Karpas-422 (cell line): ENCODE measurements around the gene PRG3. TPM values are rescaled to one million over a fixed set of nuclear protein-coding genes. Genes with fewer than 3 reads are reported as not detected.

Source experiments
- DNase-seq: peaks from one replicate; pipeline ENCODE4 v3.0.0-alpha.2; 2015
- H2AFZ ChIP-seq: fragments of 200-600 bp; sonication (generic); 2 replicates; pipeline ENCODE4 v1.6.1; 2014; ENCODE audit warnings: antibody characterized with exemption, low read length, mixed read lengths
- H3K27ac ChIP-seq: fragments of 200-600 bp; sonication (generic); 2 replicates; pipeline ENCODE4 v1.5.1; 2014; ENCODE audit warnings: mild to moderate bottlenecking, low read length, moderate library complexity
- H3K27me3 ChIP-seq: fragments of 200-600 bp; sonication (generic); 2 replicates; pipeline ENCODE4 v1.6.1; 2014; ENCODE audit warnings: low read length, mixed read lengths
- H3K36me3 ChIP-seq: fragments of 200-600 bp; sonication (generic); 2 replicates; pipeline ENCODE4 v1.6.1; 2014; ENCODE audit warnings: low read length, mixed read lengths; ENCODE audit not compliant: insufficient read depth
- H3K4me1 ChIP-seq: fragments of 200-600 bp; sonication (generic); 2 replicates; pipeline ENCODE4 v1.6.1; 2014; ENCODE audit warnings: mild to moderate bottlenecking, low read length, mixed read lengths
- H3K4me2 ChIP-seq: fragments of 200-600 bp; sonication (generic); 2 replicates; pipeline ENCODE4 v1.6.1; 2014; ENCODE audit warnings: low read length, low read depth, mild to moderate bottlenecking; ENCODE audit not compliant: poor library complexity, severe bottlenecking
- H3K4me3 ChIP-seq: fragments of 200-600 bp; sonication (generic); 2 replicates; pipeline ENCODE4 v1.5.1; 2014; ENCODE audit warnings: mild to moderate bottlenecking, antibody characterized with exemption, low read length, mixed read lengths
- H3K79me2 ChIP-seq: fragments of 200-600 bp; sonication (generic); 2 replicates; pipeline ENCODE4 v1.6.1; 2014; ENCODE audit warnings: mild to moderate bottlenecking, low read length, mixed read lengths
- H3K9ac ChIP-seq: fragments of 200-600 bp; sonication (generic); 2 replicates; pipeline ENCODE4 v1.6.0; 2014; ENCODE audit warnings: low read length
- H3K9me2 ChIP-seq: fragments of 200-600 bp; sonication (generic), shearing (Covaris generic); replicated peaks from 2 replicates; pipeline ENCODE4 v1.6.0; 2014; ENCODE audit warnings: mild to moderate bottlenecking, low read length, moderate library complexity; ENCODE audit not compliant: insufficient read depth
- H3K9me3 ChIP-seq: fragments of 300-700, 200-600 bp; sonication (generic); 2 replicates; pipeline ENCODE4 v1.6.1; 2014; ENCODE audit warnings: low read length, mixed read lengths
- H4K20me1 ChIP-seq: fragments of 200-600 bp; sonication (generic); 2 replicates; pipeline ENCODE4 v1.6.1; 2014; ENCODE audit warnings: mild to moderate bottlenecking, antibody characterized with exemption, low read length, low read depth; ENCODE audit not compliant: insufficient read depth
- total RNA-seq: library from RNA; depleted of rRNA; stranded (reverse); fragments of >200 nt; shearing (Covaris generic); gene quantifications from 2 replicates; pipeline ENCODE4 v1.2.3, GENCODE V29; 2014; ENCODE audit warnings: low replicate concordance

Gene PRG3
- total RNA-seq, 1 experiment from 2014 or later = not detected

DNA sequence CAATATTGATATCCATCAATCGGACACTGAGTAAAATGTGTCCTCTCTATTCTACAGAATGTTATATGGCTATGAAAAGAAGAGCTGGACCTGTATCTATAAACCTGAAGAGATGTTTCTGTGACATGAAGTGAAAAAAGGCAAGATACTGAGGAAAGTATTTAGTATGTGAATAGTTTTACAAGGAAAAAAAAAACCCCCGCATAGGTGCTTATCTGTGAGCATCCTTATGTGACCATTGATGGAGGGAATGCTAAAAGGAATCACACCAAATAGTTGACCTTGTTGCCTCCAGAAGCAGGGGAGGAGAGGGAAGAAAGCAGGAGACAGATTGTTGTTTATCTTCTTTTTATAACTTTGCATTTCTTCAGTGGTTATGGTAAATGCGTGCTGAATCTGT, 10.2 kb upstream of the PRG3 start:
- Histone ChIP-seq H3K9me3 (no peaks in the 10 kb centered on the region), H3K9ac (no peak overlapping the region), H3K79me2 (no peaks in the 10 kb centered on the region), H3K27ac (no peak overlapping the region), H3K4me3 (no peak overlapping the region), H2AFZ (no peak overlapping the region), H3K9me2 (no peaks in the 10 kb centered on the region), H3K4me1 (no peaks in the 10 kb centered on the region), H3K4me2 (no peak overlapping the region), H4K20me1 (no peaks in the 10 kb centered on the region), H3K27me3 (no peaks in the 10 kb centered on the region), H3K36me3 (no peaks in the 10 kb centered on the region)
- no peak for DNase-seq

GRCh38 chr11:57390535-57390934, 9.6 kb upstream of the PRG3 start, which contains the start of gene PRG2:
PRG2 (minus strand) TSS chr11:57390650; CDS start chr11:57389944, 706 bp downstream.
- no peaks in the 10 kb centered on the region for H3K36me3 ChIP-seq
- no peaks in the 10 kb centered on the region for H3K27me3 ChIP-seq
- no peak within 1 kb of the TSS for H2AFZ ChIP-seq
- H3K9ac ChIP-seq = no peak within 1 kb of the TSS
- no peak for DNase-seq
- H3K4me3 ChIP-seq = no peak within 1 kb of the TSS
- no peaks in the 10 kb centered on the region for H3K79me2 ChIP-seq
- no peaks in the 10 kb centered on the region for H4K20me1 ChIP-seq
- no peak within 1 kb of the TSS for H3K4me2 ChIP-seq
- no peaks in the 10 kb centered on the region for H3K4me1 ChIP-seq
- H3K9me2 ChIP-seq = no peaks in the 10 kb centered on the region
- H3K9me3 ChIP-seq = no peaks in the 10 kb centered on the region
- no peak within 1 kb of the TSS for H3K27ac ChIP-seq

DNA sequence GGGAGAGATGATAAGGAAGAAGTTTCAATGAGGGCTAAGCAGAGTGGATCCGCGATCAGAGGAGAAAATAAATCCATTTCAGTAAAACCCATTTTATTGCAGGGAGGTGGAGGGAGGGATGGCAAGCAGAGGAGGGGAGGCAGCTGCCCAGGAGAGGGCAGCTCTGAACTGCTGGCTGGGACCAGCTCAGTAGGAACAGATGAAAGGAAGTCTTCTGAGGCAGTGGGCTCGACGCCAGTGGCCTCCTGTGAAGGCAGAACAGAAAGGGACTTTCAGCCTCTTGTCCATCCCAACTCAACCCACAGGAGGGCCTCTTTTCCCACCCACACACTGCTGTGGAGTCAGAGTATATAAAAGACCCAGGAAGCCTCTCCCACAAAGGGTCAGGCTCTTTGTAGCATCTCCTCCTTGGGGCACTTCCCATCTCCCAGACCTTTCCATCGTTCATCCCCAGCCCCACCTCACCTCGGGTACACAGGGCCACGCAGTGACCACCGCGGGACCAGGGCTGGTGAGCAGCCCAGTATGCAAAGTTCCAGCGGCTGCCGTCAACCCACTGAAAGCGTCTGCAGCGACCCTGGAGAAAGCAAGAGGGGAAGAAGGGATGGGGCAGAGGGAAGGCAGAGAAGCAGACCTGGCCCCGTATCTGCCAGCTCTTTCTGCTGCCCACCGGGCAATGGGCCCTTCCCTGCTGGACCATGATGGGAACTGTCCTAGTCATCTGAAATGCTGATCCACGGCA, 6.5 kb upstream of the PRG3 start:
- H3K27ac ChIP-seq = no peak overlapping the region
- H3K27me3 ChIP-seq = no peaks in the 10 kb centered on the region
- H2AFZ ChIP-seq = no peak overlapping the region
- no peaks in the 10 kb centered on the region for H4K20me1 ChIP-seq
- H3K36me3 ChIP-seq = no peaks in the 10 kb centered on the region
- H3K4me2 ChIP-seq = no peak overlapping the region
- no peaks in the 10 kb centered on the region for H3K9me2 ChIP-seq
- H3K4me1 ChIP-seq = no peaks in the 10 kb centered on the region
- H3K4me3 ChIP-seq = no peak overlapping the region
- no peak overlapping the region for H3K9ac ChIP-seq
- H3K9me3 ChIP-seq = no peaks in the 10 kb centered on the region
- no peaks in the 10 kb centered on the region for H3K79me2 ChIP-seq
- DNase-seq = no peak

DNA sequence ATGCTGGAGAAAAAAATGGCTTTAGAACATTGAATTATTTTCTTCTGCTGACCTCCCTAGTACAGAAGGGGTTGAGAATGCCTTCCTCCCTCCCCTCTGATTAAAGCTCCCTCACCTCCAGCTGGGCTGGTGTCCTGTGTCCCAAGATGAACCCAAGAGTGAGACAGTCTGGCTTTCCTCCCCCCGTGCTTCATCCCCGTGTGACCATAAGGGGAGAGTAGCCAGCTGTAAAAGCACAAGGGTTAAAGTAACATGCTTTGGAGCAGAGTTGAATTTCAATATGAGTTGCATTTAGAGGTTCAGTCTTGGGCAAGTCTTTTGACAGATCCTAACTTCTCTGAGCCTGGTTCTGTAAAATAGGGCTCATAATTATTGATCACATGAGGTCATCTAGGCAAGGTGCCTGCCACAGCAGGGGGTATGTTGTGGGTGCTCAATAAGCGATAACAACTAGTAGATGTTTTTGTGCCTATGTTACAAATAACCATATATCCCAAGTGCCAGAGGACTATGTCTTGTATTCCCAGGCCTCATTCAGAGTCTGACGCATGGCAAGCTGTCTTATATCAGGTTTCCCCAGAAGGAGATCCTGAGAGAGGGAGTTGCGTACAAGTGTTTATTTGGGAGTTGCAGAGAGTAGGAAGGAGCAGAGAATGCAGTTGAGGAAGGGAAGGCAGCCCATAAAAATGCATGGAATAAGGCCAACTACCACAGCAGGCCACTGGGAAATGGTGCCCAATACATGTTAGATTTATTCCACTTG, 5.4 kb upstream of the PRG3 start:
- Histone ChIP-seq H2AFZ (no peak overlapping the region), H3K4me3 (no peak overlapping the region), H3K4me2 (no peak overlapping the region)

DNA sequence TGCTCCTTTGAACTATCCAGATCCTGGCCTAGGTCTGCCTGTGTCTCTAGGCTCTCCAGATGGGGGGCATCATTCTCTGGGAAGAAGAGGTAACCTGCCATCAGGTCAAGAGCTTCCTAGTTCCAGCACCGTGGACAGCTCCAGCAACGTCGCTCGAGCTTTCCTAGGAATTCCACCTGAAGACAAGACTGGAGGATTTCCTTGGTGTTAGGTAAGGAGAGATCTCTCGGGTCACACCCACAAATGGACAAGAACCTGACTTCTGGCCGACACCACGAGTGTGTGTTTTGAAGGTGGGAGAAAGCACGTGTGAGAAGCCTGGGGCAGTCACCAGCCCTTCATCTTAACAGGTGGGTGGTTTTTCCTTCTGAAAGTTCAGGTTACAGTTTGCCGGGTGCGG, 1.2 kb downstream of the PRG3 start:
- no peak for DNase-seq
- Histone ChIP-seq H3K27me3 (no peaks in the 10 kb centered on the region), H3K36me3 (no peaks in the 10 kb centered on the region), H3K4me2 (no peak overlapping the region), H3K9ac (no peak overlapping the region), H3K4me1 (no peaks in the 10 kb centered on the region), H3K4me3 (no peak overlapping the region), H3K9me3 (no peaks in the 10 kb centered on the region), H4K20me1 (no peaks in the 10 kb centered on the region), H3K79me2 (no peaks in the 10 kb centered on the region), H3K27ac (no peak overlapping the region), H2AFZ (no peak overlapping the region), H3K9me2 (no peaks in the 10 kb centered on the region)

More for the DNA sequence above, 5.4 kb upstream of the PRG3 start:
- no peaks in the 10 kb centered on the region for H3K36me3 ChIP-seq
- no peak overlapping the region for H3K9ac ChIP-seq
- H3K27me3 ChIP-seq = no peaks in the 10 kb centered on the region
- no peaks in the 10 kb centered on the region for H3K79me2 ChIP-seq
- DNase-seq = no peak
- H3K9me3 ChIP-seq = no peaks in the 10 kb centered on the region
- no peak overlapping the region for H3K27ac ChIP-seq
- no peaks in the 10 kb centered on the region for H4K20me1 ChIP-seq
- no peaks in the 10 kb centered on the region for H3K4me1 ChIP-seq
- no peaks in the 10 kb centered on the region for H3K9me2 ChIP-seq

DNA sequence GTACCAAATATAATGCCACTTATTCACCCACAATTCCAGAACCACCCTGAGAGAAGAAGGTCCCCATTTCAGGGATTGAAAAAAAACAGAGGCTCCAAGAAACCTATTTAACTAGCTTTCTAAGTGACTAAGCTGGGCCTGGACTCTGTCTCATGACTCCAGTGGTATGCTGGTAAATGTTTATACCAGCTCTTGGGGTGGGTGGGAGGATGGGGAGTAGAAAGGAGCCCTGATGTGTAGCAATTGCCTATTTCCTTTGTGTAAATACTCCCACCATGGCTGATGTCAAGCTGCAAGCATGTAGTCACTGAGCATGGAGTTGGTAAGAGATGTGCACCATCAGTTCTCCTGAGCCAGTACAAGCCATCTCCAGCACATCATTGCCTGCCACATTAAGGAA, 2.8 kb downstream of the PRG3 start:
- DNase-seq = no peak
- no peaks in the 10 kb centered on the region for H3K9me2 ChIP-seq
- H3K4me1 ChIP-seq = no peaks in the 10 kb centered on the region
- no peak overlapping the region for H2AFZ ChIP-seq
- H3K27ac ChIP-seq = no peak overlapping the region
- no peaks in the 10 kb centered on the region for H3K27me3 ChIP-seq
- H3K79me2 ChIP-seq = no peaks in the 10 kb centered on the region
- no peak overlapping the region for H3K9ac ChIP-seq
- H3K4me3 ChIP-seq = no peak overlapping the region
- H4K20me1 ChIP-seq = no peaks in the 10 kb centered on the region
- H3K9me3 ChIP-seq = no peaks in the 10 kb centered on the region
- H3K36me3 ChIP-seq = no peaks in the 10 kb centered on the region
- H3K4me2 ChIP-seq = no peak overlapping the region

DNA sequence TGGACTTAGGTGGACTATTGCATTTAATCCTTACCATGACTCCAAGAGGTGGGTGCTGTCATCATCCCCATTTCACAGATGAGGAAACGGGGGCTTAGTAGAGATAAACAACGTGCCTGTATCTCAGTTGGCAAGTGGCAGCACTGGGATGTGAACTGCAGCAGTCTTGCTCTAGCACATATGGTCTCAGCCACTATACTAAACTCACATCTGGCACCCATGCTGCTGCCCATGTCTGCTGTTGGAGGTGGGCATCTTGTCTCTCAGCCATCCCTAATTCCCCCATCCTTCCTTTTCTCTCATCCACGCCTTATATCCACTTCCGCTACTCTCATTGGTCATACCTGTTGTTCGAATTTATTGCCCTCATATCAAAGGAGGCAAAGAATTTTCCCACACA, 3.8 kb downstream of the PRG3 start:
- no peak for DNase-seq
- H4K20me1 ChIP-seq = no peaks in the 10 kb centered on the region

More for the DNA sequence above, 3.8 kb downstream of the PRG3 start:
- Histone ChIP-seq H3K36me3 (no peaks in the 10 kb centered on the region), H3K27me3 (no peaks in the 10 kb centered on the region), H3K4me2 (no peak overlapping the region), H3K79me2 (no peaks in the 10 kb centered on the region), H3K9ac (no peak overlapping the region), H3K27ac (no peak overlapping the region), H3K4me1 (no peaks in the 10 kb centered on the region), H2AFZ (no peak overlapping the region), H3K4me3 (no peak overlapping the region), H3K9me2 (no peaks in the 10 kb centered on the region), H3K9me3 (no peaks in the 10 kb centered on the region)
